Prostate gland (tissue), 2 donors: ENCODE results near the gene ZNF821. TPM values are rescaled to one million over a fixed set of nuclear protein-coding genes. Genes with fewer than 3 reads are reported as not detected.

Source experiments
- DNase-seq: peaks from one replicate; pipeline ENCODE4 v3.0.0-alpha.2; 2019; ENCODE audit warnings: low spot score
- H3K27ac ChIP-seq, 2 donors: fragments of 200-600 bp; sonication (generic); 2 replicates each; pipeline ENCODE4 v1.5.1; 2017 to 2019
- H3K27me3 ChIP-seq: fragments of 200-600 bp; sonication (generic); replicated peaks from 2 replicates; pipeline ENCODE4 v1.5.1; 2019; ENCODE audit not compliant: insufficient read depth
- H3K36me3 ChIP-seq, 2 donors: fragments of 200-600 bp; sonication (generic); 1 replicate in 1 of 2; 2 replicates in 1 of 2; pipeline versions ENCODE4 v1.5.1 to v1.8.1; 2017 to 2019
- H3K4me1 ChIP-seq: fragments of 200-600 bp; sonication (generic); replicated peaks from 2 replicates; pipeline ENCODE4 v1.5.1; 2019
- H3K4me3 ChIP-seq, 2 donors: fragments of 200-600 bp; sonication (generic); 2 replicates each; pipeline ENCODE4 v1.5.1; 2017 to 2019
- H3K9me3 ChIP-seq: fragments of 200-600 bp; sonication (generic); 2 replicates; pipeline ENCODE4 v1.5.1; 2017
- CTCF ChIP-seq, 4 experiments: fragments of 200-600 bp in 2 of 4; fragments of 450-650 bp in 2 of 4; sonication (generic) in 2 of 4; IDR thresholded peaks; 1 replicate in 3 of 4; 2 replicates in 1 of 4; pipeline ENCODE4 v1.5.1; 2016 to 2019; ENCODE audit warnings: antibody characterized with exemption in 4 of 4, mild to moderate bottlenecking in 2 of 4, moderate library complexity in 2 of 4
- POLR2A ChIP-seq: fragments of 450-650 bp; IDR thresholded peaks from one replicate; pipeline ENCODE4 v1.6.1; 2016; ENCODE audit warnings: antibody characterized with exemption, mild to moderate bottlenecking
- POLR2AphosphoS5 ChIP-seq: sonication (generic); formaldehyde crosslinking; IDR thresholded peaks from one replicate; pipeline ENCODE4 v1.6.1; 2017; ENCODE audit warnings: antibody characterized with exemption
- WGBS: methylation state at CpG from one replicate; pipeline ENCODE4 v1.1.5; 2018; 5-methylcytosine and 5-hydroxymethylcytosine counted together
- intact Hi-C: fragments of 100-400 bp; cut with DNase I; formaldehyde crosslinking; loops from one replicate; pipeline ENCODE4 v1.14.2; 2022
- total RNA-seq, 2 donors: library from RNA; depleted of rRNA; stranded (reverse); fragments of >200 nt; gene quantifications; one replicate each; pipeline ENCODE4 v1.1.0, GENCODE V29; 2016

Gene ZNF821
- total RNA-seq, 2 donors from 2014 or later, result 20.0 to 26.6 TPM

GRCh38 chr16:71929048-71929447 is 45.1 kb upstream of the ZNF821 start:
- H3K4me1 ChIP-seq, result no peaks in the 10 kb centered on the region
- no peak overlapping the region for H3K4me3 ChIP-seq
- 23% methylated on average over 3 of the region's 3 CpGs for WGBS
- intact Hi-C loops, result no loop called here
- H3K27ac ChIP-seq, result peak overlapping the region in 1 of 2 donors; percentile 7
- TF ChIP-seq POLR2AphosphoS5 (peak; percentile 20), CTCF (IDR thresholded peaks at IDR 0.05) (no peak)
- H3K27me3 ChIP-seq, result no peaks in the 10 kb centered on the region
- H3K36me3 ChIP-seq, result no peaks in the 10 kb centered on the region
- DNase-seq, result no peak
- H3K9me3 ChIP-seq, result no peaks in the 10 kb centered on the region

GRCh38 chr16:71927787-71928186 is 43.8 kb upstream of the ZNF821 start:
- TF ChIP-seq POLR2AphosphoS5 (no peak), POLR2A (no peak), CTCF (IDR thresholded peaks at IDR 0.05) (no peak)
- no peaks in the 10 kb centered on the region for H3K36me3 ChIP-seq
- no peak overlapping the region for H3K4me3 ChIP-seq
- no peak for DNase-seq
- no peaks in the 10 kb centered on the region for H3K4me1 ChIP-seq
- no peaks in the 10 kb centered on the region for H3K9me3 ChIP-seq
- intact Hi-C loops, result no loop called here
- 39% methylated on average over 5 of the region's 5 CpGs for WGBS
- H3K27ac ChIP-seq, result peak overlapping the region in 1 of 2 donors; percentile 39
- H3K27me3 ChIP-seq, result no peaks in the 10 kb centered on the region

GRCh38 chr16:71927383-71927782 is 43.4 kb upstream of the ZNF821 start:
- no peaks in the 10 kb centered on the region for H3K27me3 ChIP-seq
- no peaks in the 10 kb centered on the region for H3K9me3 ChIP-seq
- H3K4me3 ChIP-seq, result no peak overlapping the region
- 23% methylated on average over 3 of the region's 3 CpGs for WGBS
- no peaks in the 10 kb centered on the region for H3K36me3 ChIP-seq
- TF ChIP-seq CTCF (IDR thresholded peaks at IDR 0.05) (no peak), POLR2A (no peak), POLR2AphosphoS5 (peak; percentile 30)
- DNase-seq, result peak; percentile 42
- no peaks in the 10 kb centered on the region for H3K4me1 ChIP-seq
- intact Hi-C loops, result no loop called here
- peak overlapping the region; percentile 39 to 42 for H3K27ac ChIP-seq

- TF ChIP-seq POLR2A (no peak), CTCF (IDR thresholded peaks at IDR 0.05) (no peak), POLR2AphosphoS5 (no peak)
- no peak for DNase-seq
- no peaks in the 10 kb centered on the region for H3K9me3 ChIP-seq
- H3K36me3 ChIP-seq, result peaks cover 4 to 11% of the 10 kb centered on the region in 2 donors
- intact Hi-C loops, result no loop called here
- no peaks in the 10 kb centered on the region for H3K4me1 ChIP-seq
- H3K27ac ChIP-seq, result no peak overlapping the region
- H3K4me3 ChIP-seq, result no peak overlapping the region
- H3K27me3 ChIP-seq, result no peaks in the 10 kb centered on the region
- 100% methylated on average over 2 of the region's 2 CpGs for WGBS
These were observed 40.7 kb upstream of the ZNF821 start for GRCh38 chr16:71924710-71925109.

GRCh38 chr16:71923941-71924690 is 40.1 kb upstream of the ZNF821 start:
- no peak overlapping the region for H3K4me3 ChIP-seq
- H3K4me1 ChIP-seq, result no peaks in the 10 kb centered on the region
- 92% methylated on average over 10 of the region's 10 CpGs for WGBS
- H3K27ac ChIP-seq, result no peak overlapping the region
- no peaks in the 10 kb centered on the region for H3K27me3 ChIP-seq
- H3K36me3 ChIP-seq, result peaks cover 4 to 11% of the 10 kb centered on the region in 2 donors
- DNase-seq, result no peak
- no peak for TF ChIP-seq POLR2AphosphoS5
- no peak for TF ChIP-seq CTCF (IDR thresholded peaks at IDR 0.05)
- TF ChIP-seq POLR2A, result no peak
- no peaks in the 10 kb centered on the region for H3K9me3 ChIP-seq
- intact Hi-C loops, result no loop called here
